OCI-LY3 (cell line): Measurements from ENCODE around the gene ATF6.

Experiments
- H2AFZ ChIP-seq: fragments of 200-600, 300-600 bp; shearing (Covaris generic); 2 replicates; pipeline ENCODE4 v1.6.0; 2014; ENCODE audit warnings: antibody characterized with exemption, low read depth, low read length
- H3K27ac ChIP-seq: fragments of 200-600, 300-600 bp; sonication (generic); 2 replicates; pipeline ENCODE4 v1.5.1; 2014; ENCODE audit warnings: mild to moderate bottlenecking, low read length, moderate library complexity, mixed read lengths
- H3K27me3 ChIP-seq: fragments of 200-600, 300-600 bp; sonication (generic); 2 replicates; pipeline ENCODE4 v1.6.1; 2014; ENCODE audit warnings: low read depth, low read length, mixed read lengths
- H3K36me3 ChIP-seq: fragments of 200-600, 300-600 bp; sonication (generic); replicated peaks from 2 replicates; pipeline ENCODE3; 2014; ENCODE audit warnings: low read depth, low read length, mixed read lengths
- H3K4me1 ChIP-seq: fragments of 300-600, 200-600 bp; sonication (generic); 2 replicates; pipeline ENCODE4 v1.6.1; 2014; ENCODE audit warnings: low read length, mixed read lengths
- H3K4me2 ChIP-seq: fragments of 200-600, 300-600 bp; sonication (generic); 2 replicates; pipeline ENCODE4 v1.6.1; 2014; ENCODE audit warnings: low read length, mixed read lengths
- H3K4me3 ChIP-seq: fragments of 300-600, 200-600 bp; sonication (generic); 2 replicates; pipeline ENCODE4 v1.5.1; 2014; ENCODE audit warnings: antibody characterized with exemption, mild to moderate bottlenecking, low read length, moderate library complexity
- H3K79me2 ChIP-seq: fragments of 300-600, 200-600 bp; shearing (Covaris generic); 2 replicates; pipeline ENCODE4 v1.6.1; 2014; ENCODE audit warnings: mild to moderate bottlenecking, low read length, mixed read lengths
- H3K9ac ChIP-seq: fragments of 300-600, 200-600 bp; shearing (Covaris generic); 2 replicates; pipeline ENCODE4 v1.6.0; 2014; ENCODE audit warnings: mild to moderate bottlenecking, low read length, moderate library complexity
- H3K9me3 ChIP-seq: fragments of 200-600, 300-600 bp; shearing (Covaris generic); 2 replicates; pipeline ENCODE4 v1.6.1; 2014; ENCODE audit warnings: low read length, mixed read lengths; ENCODE audit not compliant: insufficient read depth
- H4K20me1 ChIP-seq: fragments of 200-600, 300-600 bp; sonication (generic); 2 replicates; pipeline ENCODE4 v1.6.1; 2016; ENCODE audit warnings: low read length, mixed read lengths; ENCODE audit not compliant: insufficient read depth
- EZH2phosphoT487 ChIP-seq: fragments of 200-600 bp; shearing (Covaris generic); IDR thresholded peaks from 2 replicates; pipeline ENCODE4 v1.6.1; 2018; ENCODE audit warnings: antibody characterized with exemption, mixed run types, low read depth
- TF ChIP-seq, protein P1 (sequence below): fragments of 200-600, 300-600 bp; sonication (generic); IDR thresholded peaks from 2 replicates; pipeline ENCODE4 v1.5.1; 2014; ENCODE audit warnings: antibody characterized with exemption, low read length, low read depth

The ATF6 gene

DNA sequence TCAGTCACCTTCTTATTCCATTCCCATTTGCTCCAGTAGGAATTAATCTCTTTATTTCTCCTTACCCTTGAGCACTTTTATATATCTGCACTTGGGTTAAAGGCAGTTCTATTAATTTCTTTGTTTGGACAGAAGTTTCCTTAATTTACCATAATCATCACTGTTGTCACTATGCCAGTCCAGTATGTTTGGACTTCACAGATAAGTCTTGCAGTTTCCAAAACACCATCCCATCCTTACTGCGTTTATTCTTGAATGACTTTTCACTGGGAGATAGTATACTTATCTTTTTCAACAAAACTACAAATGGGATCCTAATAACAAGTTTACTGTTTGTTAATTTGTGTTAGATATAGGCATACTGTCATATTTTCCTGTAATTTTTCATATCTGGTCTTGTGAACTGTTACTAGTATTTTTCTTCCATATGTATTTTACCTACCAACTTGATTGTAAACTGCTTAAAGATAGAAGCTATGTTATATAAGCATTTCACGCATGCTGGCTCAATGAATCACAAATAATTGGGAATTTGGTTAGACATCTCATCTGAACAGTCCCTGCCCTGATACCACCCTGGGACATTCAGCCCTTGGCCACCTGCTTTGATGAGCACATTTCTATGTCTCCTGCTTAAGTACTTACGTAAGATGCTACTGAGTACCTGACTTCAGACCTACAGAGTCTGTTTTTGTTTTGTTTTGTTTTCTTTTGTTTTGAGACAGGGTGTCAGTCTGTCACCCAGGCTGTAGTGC lies 179.4 kb downstream of the ATF6 start:
- Histone ChIP-seq H2AFZ (no peak overlapping the region), H3K4me1 (no peaks in the 10 kb centered on the region), H3K27me3 (no peaks in the 10 kb centered on the region), H3K4me3 (no peak overlapping the region), H3K79me2 (no peaks in the 10 kb centered on the region), H3K36me3 (no peaks in the 10 kb centered on the region), H3K27ac (no peak overlapping the region), H3K9me3 (no peaks in the 10 kb centered on the region), H3K9ac (no peak overlapping the region), H3K4me2 (no peak overlapping the region), H4K20me1 (no peaks in the 10 kb centered on the region)
- TF ChIP-seq, protein P1, sequence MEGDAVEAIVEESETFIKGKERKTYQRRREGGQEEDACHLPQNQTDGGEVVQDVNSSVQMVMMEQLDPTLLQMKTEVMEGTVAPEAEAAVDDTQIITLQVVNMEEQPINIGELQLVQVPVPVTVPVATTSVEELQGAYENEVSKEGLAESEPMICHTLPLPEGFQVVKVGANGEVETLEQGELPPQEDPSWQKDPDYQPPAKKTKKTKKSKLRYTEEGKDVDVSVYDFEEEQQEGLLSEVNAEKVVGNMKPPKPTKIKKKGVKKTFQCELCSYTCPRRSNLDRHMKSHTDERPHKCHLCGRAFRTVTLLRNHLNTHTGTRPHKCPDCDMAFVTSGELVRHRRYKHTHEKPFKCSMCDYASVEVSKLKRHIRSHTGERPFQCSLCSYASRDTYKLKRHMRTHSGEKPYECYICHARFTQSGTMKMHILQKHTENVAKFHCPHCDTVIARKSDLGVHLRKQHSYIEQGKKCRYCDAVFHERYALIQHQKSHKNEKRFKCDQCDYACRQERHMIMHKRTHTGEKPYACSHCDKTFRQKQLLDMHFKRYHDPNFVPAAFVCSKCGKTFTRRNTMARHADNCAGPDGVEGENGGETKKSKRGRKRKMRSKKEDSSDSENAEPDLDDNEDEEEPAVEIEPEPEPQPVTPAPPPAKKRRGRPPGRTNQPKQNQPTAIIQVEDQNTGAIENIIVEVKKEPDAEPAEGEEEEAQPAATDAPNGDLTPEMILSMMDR: no peak
- no peak for TF ChIP-seq EZH2phosphoT487

DNA sequence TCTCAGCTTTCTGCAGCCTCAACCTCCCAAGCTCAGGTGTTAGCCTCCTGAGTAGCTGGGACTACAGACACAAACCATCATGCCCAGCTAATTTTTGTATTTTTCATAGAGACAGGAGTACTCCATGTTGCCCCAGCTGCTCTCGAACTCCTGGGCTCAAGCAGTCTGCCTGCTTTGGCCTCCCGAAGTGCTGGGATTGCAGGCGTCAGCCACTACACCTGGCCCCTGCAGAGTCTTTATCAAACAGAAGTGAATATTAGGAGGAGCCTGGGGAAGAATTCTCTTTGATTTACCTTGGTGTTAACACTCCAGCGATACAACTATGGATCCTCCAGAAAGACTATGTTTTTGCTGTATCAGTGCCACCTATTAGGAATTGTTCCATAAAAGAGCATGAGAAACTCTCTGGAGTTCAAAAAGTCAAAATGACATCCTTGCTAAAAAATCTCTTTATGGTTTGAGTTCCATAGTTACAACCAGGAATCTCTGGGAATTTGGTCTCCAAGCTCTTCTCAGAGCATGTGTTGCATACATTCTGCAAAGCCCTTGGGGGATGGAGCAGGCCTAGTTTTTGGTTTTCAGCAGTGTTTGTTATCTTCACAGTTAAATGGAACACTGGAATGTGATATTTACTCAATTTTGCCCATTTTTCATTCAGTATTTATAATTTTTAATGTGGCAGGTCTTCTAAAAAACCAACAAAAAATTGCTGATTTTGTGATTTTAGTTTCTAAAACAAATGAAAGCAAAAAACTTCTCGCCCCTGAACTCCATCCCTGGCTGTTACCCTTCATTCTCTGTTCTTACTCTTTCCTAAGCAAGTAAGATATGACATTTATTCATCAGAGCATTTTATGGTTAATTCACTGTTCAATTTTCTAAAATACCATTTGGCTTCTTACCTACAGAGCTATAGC lies 180.2 kb downstream of the ATF6 start:
- H3K4me3 ChIP-seq: no peak overlapping the region
- H2AFZ ChIP-seq: no peak overlapping the region
- H3K27ac ChIP-seq: no peak overlapping the region
- no peaks in the 10 kb centered on the region for H3K27me3 ChIP-seq
- H3K9ac ChIP-seq: no peak overlapping the region
- H3K36me3 ChIP-seq: no peaks in the 10 kb centered on the region
- H3K79me2 ChIP-seq: no peaks in the 10 kb centered on the region
- no peaks in the 10 kb centered on the region for H3K9me3 ChIP-seq
- no peaks in the 10 kb centered on the region for H3K4me1 ChIP-seq
- no peaks in the 10 kb centered on the region for H4K20me1 ChIP-seq
- TF ChIP-seq EZH2phosphoT487: no peak
- TF ChIP-seq, protein P1: no peak
- no peak overlapping the region for H3K4me2 ChIP-seq

DNA sequence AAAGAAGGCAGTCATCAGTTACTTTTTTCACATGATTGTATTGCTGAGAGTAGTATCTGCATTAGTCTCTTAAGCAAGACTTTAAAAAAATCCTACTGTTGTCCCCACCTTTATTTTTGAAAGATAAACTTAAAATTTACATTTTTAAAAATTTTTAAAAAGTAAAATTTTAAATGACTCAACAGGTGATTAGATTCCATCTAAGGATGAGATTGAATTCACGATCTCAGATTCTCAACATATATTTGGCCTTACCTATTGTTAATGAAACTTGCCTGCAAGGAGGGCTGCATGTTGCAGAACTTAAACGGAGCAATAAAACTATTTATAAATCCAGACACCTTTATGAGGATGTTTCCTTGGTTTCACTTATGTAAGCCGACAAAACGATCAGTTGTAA lies 182.3 kb downstream of the ATF6 start:
- 0 out of 2 replicates have a peak, but pooled peaks cover 3% of the 10 kb centered on the region for H3K4me1 ChIP-seq
- no peak overlapping the region for H3K9ac ChIP-seq
- TF ChIP-seq, protein P1: no peak
- no peak for TF ChIP-seq EZH2phosphoT487
- H4K20me1 ChIP-seq: no peaks in the 10 kb centered on the region
- H3K9me3 ChIP-seq: no peaks in the 10 kb centered on the region
- H3K79me2 ChIP-seq: no peaks in the 10 kb centered on the region
- H2AFZ ChIP-seq: no peak overlapping the region
- H3K27me3 ChIP-seq: no peaks in the 10 kb centered on the region
- no peaks in the 10 kb centered on the region for H3K36me3 ChIP-seq
- no peak overlapping the region for H3K27ac ChIP-seq
- no peak overlapping the region for H3K4me2 ChIP-seq
- H3K4me3 ChIP-seq: no peak overlapping the region

DNA sequence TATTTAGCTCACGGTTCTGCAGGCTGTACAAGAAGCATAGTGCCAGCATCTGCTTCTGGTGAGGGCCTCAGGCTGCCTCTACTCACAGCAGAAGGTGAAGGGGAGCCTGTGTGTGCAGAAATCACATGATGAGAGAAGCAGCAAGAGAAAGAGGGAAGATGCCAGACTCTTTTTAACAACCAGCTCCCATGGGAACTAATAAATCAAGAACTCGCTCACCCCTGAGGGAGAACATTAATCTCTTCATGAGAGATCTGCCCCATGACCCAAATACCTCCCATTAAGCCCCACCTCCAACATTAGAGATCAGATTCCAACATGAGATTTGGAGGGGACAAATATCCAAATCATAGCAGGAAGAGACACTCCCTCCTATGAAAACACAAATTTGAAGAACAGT lies 183.4 kb downstream of the ATF6 start:
- Histone ChIP-seq H2AFZ (no peak overlapping the region), H3K27ac (no peak overlapping the region), H4K20me1 (no peaks in the 10 kb centered on the region), H3K9ac (no peak overlapping the region), H3K27me3 (no peaks in the 10 kb centered on the region), H3K36me3 (no peaks in the 10 kb centered on the region), H3K4me3 (no peak overlapping the region), H3K9me3 (no peaks in the 10 kb centered on the region), H3K79me2 (no peaks in the 10 kb centered on the region), H3K4me1 (0 out of 2 replicates have a peak, but pooled peaks cover 3% of the 10 kb centered on the region), H3K4me2 (no peak overlapping the region)
- TF ChIP-seq, protein P1: no peak
- no peak for TF ChIP-seq EZH2phosphoT487
